HEK293 (cell line): Measurements from ENCODE around the gene DAZAP1.
A peak's percentile ranks its signal among the peaks of the same experiment; 100 is the strongest.

Experiments
- CTCF ChIA-PET: fragments of 350-600 bp; formaldehyde crosslinking; extraction: SDS; loops from one replicate; lab custom pipeline; 2021; ENCODE audit warnings: antibody characterized with exemption; lab: Yijun Ruan, JAX
- POLR2A ChIA-PET: fragments of 300-600 bp; formaldehyde crosslinking; extraction: SDS; loops from one replicate; lab custom pipeline; 2020; ENCODE audit warnings: antibody characterized with exemption, inconsistent platforms; lab: Yijun Ruan, JAX
- H3K27ac ChIP-seq: fragments of 200-500 bp; sonication (Bioruptor generic); 2 replicates; pipeline ENCODE4 v1.5.1; 2014; ENCODE audit warnings: low read depth, low read length, control low read depth, inconsistent platforms; ENCODE audit errors: extremely low read depth
- H3K36me3 ChIP-seq, 2 experiments: fragments of 200-500 bp in 1 of 2; sonication (Bioruptor generic) in 1 of 2; 1 replicate in 1 of 2; 2 replicates in 1 of 2; pipeline ENCODE4 v1.5.1; 2014 to 2017; ENCODE audit warnings: inconsistent platforms in 2 of 2, low read length in 2 of 2; ENCODE audit not compliant: control insufficient read depth in 2 of 2, insufficient read depth in 1 of 2
- H3K4me1 ChIP-seq: fragments of 200-500 bp; sonication (Bioruptor generic); 2 replicates; pipeline ENCODE4 v1.5.1; 2014; ENCODE audit warnings: mild to moderate bottlenecking, low read length, inconsistent platforms; ENCODE audit not compliant: control insufficient read depth, insufficient read depth
- H3K4me3 ChIP-seq: 2 replicates; pipeline ENCODE4 v1.5.1; 2011; ENCODE audit warnings: low read depth, mild to moderate bottlenecking, control low read depth, low read length, moderate library complexity
- H3K9me3 ChIP-seq: fragments of 200-500 bp; sonication (Bioruptor generic); 2 replicates; pipeline ENCODE4 v1.5.1; 2014; ENCODE audit warnings: low read depth, low read length, inconsistent platforms; ENCODE audit not compliant: control insufficient read depth, insufficient read depth
- GLIS1 ChIP-seq: fragments of 450-650 bp; formaldehyde crosslinking; IDR thresholded peaks from 2 replicates; pipeline ENCODE4 v1.5.1; 2016; ENCODE audit warnings: missing biosample characterization, missing genetic modification characterization
- KLF1 ChIP-seq: fragments of 450-650 bp; formaldehyde crosslinking; IDR thresholded peaks from 2 replicates; pipeline ENCODE4 v1.5.1; 2016; ENCODE audit warnings: missing biosample characterization, missing genetic modification characterization
- ZBTB48 ChIP-seq: fragments of 450-650 bp; formaldehyde crosslinking; IDR thresholded peaks from 2 replicates; pipeline ENCODE4 v1.5.1; 2016; ENCODE audit warnings: missing biosample characterization, missing genetic modification characterization
- ZFP3 ChIP-seq: fragments of 450-650 bp; formaldehyde crosslinking; IDR thresholded peaks from 2 replicates; pipeline ENCODE4 v1.5.1; 2016; ENCODE audit warnings: low read depth, missing biosample characterization, missing genetic modification characterization
- ZNF169 ChIP-seq: fragments of 450-650 bp; formaldehyde crosslinking; IDR thresholded peaks from 2 replicates; pipeline ENCODE4 v1.5.1; 2016; ENCODE audit warnings: missing biosample characterization, missing genetic modification characterization
- ZNF221 ChIP-seq: fragments of 450-650 bp; formaldehyde crosslinking; IDR thresholded peaks from 2 replicates; pipeline ENCODE4 v1.5.1; 2017; ENCODE audit warnings: missing biosample characterization, missing genetic modification characterization, borderline replicate concordance
- ZNF324 ChIP-seq: fragments of 450-650 bp; formaldehyde crosslinking; IDR thresholded peaks from 2 replicates; pipeline ENCODE4 v1.5.1; 2016; ENCODE audit warnings: missing biosample characterization, missing genetic modification characterization
- ZNF366 ChIP-seq: fragments of 450-650 bp; formaldehyde crosslinking; conservative IDR thresholded peaks from 2 replicates; pipeline ENCODE4 v1.5.1; 2016; ENCODE audit warnings: missing biosample characterization, missing genetic modification characterization
- ZNF391 ChIP-seq: fragments of 450-650 bp; formaldehyde crosslinking; IDR thresholded peaks from 2 replicates; pipeline ENCODE4 v1.5.1; 2016; ENCODE audit warnings: low read depth, missing biosample characterization, missing genetic modification characterization, borderline replicate concordance
- ZNF514 ChIP-seq: fragments of 450-650 bp; formaldehyde crosslinking; IDR thresholded peaks from 2 replicates; pipeline ENCODE4 v1.5.1; 2016; ENCODE audit warnings: missing biosample characterization, missing genetic modification characterization
- ZNF521 ChIP-seq: fragments of 450-650 bp; formaldehyde crosslinking; IDR thresholded peaks from 2 replicates; pipeline ENCODE4 v1.5.1; 2017; ENCODE audit warnings: missing biosample characterization, mild to moderate bottlenecking, missing genetic modification characterization
- ZNF558 ChIP-seq: fragments of 450-650 bp; formaldehyde crosslinking; IDR thresholded peaks from 2 replicates; pipeline ENCODE4 v1.5.1; 2016; ENCODE audit warnings: missing biosample characterization, missing genetic modification characterization
- ZNF560 ChIP-seq: fragments of 450-650 bp; formaldehyde crosslinking; IDR thresholded peaks from 2 replicates; pipeline ENCODE4 v1.5.1; 2017; ENCODE audit warnings: missing biosample characterization, missing genetic modification characterization, borderline replicate concordance
- ZNF561 ChIP-seq: fragments of 450-650 bp; IDR thresholded peaks from 2 replicates; pipeline ENCODE4 v1.5.1; 2018; ENCODE audit warnings: missing biosample characterization, missing genetic modification characterization, borderline replicate concordance
- ZNF701 ChIP-seq: fragments of 450-650 bp; formaldehyde crosslinking; IDR thresholded peaks from 2 replicates; pipeline ENCODE4 v1.5.1; 2016; ENCODE audit warnings: missing biosample characterization, missing genetic modification characterization
- ZNF76 ChIP-seq: fragments of 450-650 bp; formaldehyde crosslinking; IDR thresholded peaks from 2 replicates; pipeline ENCODE4; 2016; ENCODE audit warnings: low read depth, missing biosample characterization, missing genetic modification characterization, borderline replicate concordance
- TF ChIP-seq, protein P1 (sequence below): fragments of 450-650 bp; formaldehyde crosslinking; IDR thresholded peaks from 2 replicates; pipeline ENCODE4 v1.5.1; 2016; ENCODE audit warnings: missing biosample characterization, missing genetic modification characterization
- TF ChIP-seq, protein P2 (sequence below): fragments of 450-650 bp; formaldehyde crosslinking; IDR thresholded peaks from 2 replicates; pipeline ENCODE4 v1.5.1; 2016; ENCODE audit warnings: missing biosample characterization, missing genetic modification characterization
- TF ChIP-seq, protein P3 (sequence below): fragments of 450-650 bp; formaldehyde crosslinking; IDR thresholded peaks from 2 replicates; pipeline ENCODE4 v1.5.1; 2017; ENCODE audit warnings: missing biosample characterization, missing genetic modification characterization
- TF ChIP-seq, protein P4 (sequence below): fragments of 450-650 bp; formaldehyde crosslinking; IDR thresholded peaks from 2 replicates; pipeline ENCODE4; 2016; ENCODE audit warnings: missing biosample characterization, missing genetic modification characterization
- TF ChIP-seq, protein P5 (sequence below): fragments of 450-650 bp; formaldehyde crosslinking; IDR thresholded peaks from 2 replicates; pipeline ENCODE4 v1.5.1; 2016; ENCODE audit warnings: missing biosample characterization, missing genetic modification characterization

DAZAP1 gene

DNA sequence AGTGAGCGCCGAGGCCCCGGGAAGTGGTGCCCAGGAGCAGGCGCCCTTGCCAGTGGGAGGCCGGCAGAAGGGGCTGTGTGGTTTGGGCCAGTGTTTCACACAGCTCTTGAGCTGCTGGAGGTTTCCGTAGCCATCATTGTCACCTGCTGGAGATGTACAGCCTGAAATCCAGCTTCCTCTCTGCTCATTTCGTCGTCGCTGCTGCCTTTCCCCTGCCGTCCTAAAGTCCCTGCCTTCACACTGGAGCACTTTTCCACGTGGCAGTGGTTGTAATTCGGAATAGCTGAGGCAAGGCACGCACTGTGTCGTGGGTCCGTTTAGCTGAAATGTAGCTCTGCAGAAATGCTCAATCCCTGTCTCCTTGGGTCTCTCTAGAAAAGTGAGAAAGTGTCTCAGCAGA is 13.2 kb downstream of the DAZAP1 start (continued):
- TF ChIP-seq, protein P1, sequence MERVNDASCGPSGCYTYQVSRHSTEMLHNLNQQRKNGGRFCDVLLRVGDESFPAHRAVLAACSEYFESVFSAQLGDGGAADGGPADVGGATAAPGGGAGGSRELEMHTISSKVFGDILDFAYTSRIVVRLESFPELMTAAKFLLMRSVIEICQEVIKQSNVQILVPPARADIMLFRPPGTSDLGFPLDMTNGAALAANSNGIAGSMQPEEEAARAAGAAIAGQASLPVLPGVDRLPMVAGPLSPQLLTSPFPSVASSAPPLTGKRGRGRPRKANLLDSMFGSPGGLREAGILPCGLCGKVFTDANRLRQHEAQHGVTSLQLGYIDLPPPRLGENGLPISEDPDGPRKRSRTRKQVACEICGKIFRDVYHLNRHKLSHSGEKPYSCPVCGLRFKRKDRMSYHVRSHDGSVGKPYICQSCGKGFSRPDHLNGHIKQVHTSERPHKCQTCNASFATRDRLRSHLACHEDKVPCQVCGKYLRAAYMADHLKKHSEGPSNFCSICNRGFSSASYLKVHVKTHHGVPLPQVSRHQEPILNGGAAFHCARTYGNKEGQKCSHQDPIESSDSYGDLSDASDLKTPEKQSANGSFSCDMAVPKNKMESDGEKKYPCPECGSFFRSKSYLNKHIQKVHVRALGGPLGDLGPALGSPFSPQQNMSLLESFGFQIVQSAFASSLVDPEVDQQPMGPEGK (tag by site-specific recombination) = no peak
- TF ChIP-seq ZNF521 (tag by site-specific recombination) = no peak
- no peak for TF ChIP-seq ZNF324 (tag by site-specific recombination)
- no peak for TF ChIP-seq ZNF391 (tag by site-specific recombination)
- TF ChIP-seq, protein P2, sequence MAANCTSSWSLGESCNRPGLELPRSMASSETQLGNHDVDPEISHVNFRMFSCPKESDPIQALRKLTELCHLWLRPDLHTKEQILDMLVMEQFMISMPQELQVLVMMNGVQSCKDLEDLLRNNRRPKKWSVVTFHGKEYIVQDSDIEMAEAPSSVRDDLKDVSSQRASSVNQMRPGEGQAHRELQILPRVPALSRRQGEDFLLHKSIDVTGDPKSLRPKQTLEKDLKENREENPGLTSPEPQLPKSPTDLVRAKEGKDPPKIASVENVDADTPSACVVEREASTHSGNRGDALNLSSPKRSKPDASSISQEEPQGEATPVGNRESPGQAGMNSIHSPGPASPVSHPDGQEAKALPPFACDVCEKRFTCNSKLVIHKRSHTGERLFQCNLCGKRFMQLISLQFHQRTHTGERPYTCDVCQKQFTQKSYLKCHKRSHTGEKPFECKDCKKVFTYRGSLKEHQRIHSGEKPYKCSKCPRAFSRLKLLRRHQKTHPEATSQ = no peak
- no peak for TF ChIP-seq ZFP3 (tag by site-specific recombination)

DNA sequence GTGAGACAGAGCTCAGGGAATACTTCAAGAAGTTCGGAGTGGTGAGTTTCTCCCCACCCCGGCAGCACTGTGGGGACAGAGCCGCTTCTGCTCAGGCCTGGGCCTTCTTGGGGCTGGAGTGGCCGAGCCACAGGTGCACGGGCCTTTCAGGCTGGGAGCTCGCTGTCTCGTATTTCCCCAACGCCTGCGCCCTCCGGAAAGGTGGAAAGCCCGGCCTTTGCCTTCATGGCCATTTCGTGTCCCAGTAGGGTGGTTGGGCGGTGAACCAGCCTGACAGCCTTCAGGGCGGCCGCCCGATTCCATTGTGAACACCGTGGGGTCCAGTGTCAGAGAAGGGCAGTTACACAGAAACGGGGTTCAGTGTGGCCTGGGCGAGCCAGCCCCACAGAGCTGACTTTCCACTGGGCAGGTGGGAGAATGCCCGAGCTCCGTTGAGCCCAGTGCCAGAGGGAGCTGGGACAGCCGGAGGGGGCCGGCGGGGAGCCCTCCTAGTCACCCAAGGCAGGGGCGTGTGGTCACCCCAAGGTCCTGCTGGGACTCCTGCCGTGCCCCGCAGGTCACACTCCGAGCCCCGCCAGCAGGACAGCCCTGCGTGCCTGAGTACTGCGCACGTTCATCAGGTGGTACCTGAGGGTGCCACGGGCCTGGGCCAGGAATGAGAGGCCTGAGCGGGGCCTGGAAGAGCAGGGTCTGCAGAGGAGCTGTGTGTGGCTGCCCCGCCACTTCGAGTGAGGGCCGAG is 14.0 kb downstream of the DAZAP1 start:
- Histone ChIP-seq H3K4me1 (peaks cover 7% of the 10 kb centered on the region), H3K36me3 (peaks cover 5 to 99% of the 10 kb centered on the region in 2 experiments)
- TF ChIP-seq, protein P3, sequence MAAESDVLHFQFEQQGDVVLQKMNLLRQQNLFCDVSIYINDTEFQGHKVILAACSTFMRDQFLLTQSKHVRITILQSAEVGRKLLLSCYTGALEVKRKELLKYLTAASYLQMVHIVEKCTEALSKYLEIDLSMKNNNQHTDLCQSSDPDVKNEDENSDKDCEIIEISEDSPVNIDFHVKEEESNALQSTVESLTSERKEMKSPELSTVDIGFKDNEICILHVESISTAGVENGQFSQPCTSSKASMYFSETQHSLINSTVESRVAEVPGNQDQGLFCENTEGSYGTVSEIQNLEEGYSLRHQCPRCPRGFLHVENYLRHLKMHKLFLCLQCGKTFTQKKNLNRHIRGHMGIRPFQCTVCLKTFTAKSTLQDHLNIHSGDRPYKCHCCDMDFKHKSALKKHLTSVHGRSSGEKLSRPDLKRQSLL = no peak
- TF ChIP-seq ZNF366 (no peak), ZNF558 (no peak), ZNF701 (tag by site-specific recombination) (no peak), ZNF514 (tag by site-specific recombination) (no peak), GLIS1 (tag by site-specific recombination) (no peak), ZNF221 (tag by site-specific recombination) (no peak), ZNF76 (tag by site-specific recombination) (no peak), ZNF560 (tag by site-specific recombination) (no peak), KLF1 (no peak), ZNF521 (tag by site-specific recombination) (no peak), ZNF561 (tag by site-specific recombination) (no peak), ZBTB48 (tag by site-specific recombination) (no peak), ZNF169 (no peak)
- TF ChIP-seq, protein P4, sequence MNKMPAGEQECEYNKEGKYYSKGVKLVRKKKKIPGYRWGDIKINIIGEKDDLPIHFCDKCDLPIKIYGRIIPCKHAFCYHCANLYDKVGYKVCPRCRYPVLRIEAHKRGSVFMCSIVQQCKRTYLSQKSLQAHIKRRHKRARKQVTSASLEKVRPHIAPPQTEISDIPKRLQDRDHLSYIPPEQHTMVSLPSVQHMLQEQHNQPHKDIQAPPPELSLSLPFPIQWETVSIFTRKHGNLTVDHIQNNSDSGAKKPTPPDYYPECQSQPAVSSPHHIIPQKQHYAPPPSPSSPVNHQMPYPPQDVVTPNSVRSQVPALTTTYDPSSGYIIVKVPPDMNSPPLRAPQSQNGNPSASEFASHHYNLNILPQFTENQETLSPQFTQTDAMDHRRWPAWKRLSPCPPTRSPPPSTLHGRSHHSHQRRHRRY (tag by site-specific recombination) = no peak
- TF ChIP-seq, protein P5, sequence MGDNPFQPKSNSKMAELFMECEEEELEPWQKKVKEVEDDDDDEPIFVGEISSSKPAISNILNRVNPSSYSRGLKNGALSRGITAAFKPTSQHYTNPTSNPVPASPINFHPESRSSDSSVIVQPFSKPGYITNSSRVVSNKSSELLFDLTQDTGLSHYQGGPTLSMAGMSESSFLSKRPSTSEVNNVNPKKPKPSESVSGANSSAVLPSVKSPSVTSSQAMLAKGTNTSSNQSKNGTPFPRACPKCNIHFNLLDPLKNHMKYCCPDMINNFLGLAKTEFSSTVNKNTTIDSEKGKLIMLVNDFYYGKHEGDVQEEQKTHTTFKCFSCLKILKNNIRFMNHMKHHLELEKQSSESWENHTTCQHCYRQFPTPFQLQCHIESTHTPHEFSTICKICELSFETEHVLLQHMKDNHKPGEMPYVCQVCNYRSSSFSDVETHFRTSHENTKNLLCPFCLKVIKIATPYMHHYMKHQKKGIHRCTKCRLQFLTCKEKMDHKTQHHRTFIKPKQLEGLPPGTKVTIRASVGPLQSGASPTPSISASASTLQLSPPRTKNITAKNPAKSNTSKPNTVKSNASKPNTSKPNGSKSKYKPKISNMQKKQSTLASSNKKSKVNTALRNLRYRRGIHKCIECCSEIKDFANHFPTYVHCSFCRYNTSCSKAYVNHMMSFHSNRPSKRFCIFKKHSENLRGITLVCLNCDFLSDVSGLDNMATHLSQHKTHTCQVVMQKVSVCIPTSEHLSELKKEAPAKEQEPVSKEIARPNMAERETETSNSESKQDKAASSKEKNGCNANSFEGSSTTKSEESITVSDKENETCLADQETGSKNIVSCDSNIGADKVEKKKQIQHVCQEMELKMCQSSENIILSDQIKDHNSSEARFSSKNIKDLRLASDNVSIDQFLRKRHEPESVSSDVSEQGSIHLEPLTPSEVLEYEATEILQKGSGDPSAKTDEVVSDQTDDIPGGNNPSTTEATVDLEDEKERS (tag by site-specific recombination) = no peak
- TF ChIP-seq, all 188 proteins: peak for 0
- H3K27ac ChIP-seq = 0 out of 2 replicates have a peak overlapping the region, but pooled peaks have one; percentile 22
- ChIA-PET POLR2A (interaction anchor here (0.8 to 1.0 kb wide), 3 partner anchors 8 to 20 kb away, joined by 3 to 7 read pairs (median 3); no protein-coding TSS in a partner anchor), CTCF (no interaction called here)
- H3K4me3 ChIP-seq = no peak overlapping the region
- no peaks in the 10 kb centered on the region for H3K9me3 ChIP-seq
